ENCODE measurements around the gene FAM13A.

The FAM13A gene

GRCh38 chr4:88775026-88775425 lies 282.0 kb downstream of the FAM13A start:
- DNase-seq (ENCODE audit: low spot score): no peak

- DNase-seq (ENCODE audit: low spot score): no peak
Measured at GRCh38 chr4:88771883-88772450, 285.0 kb downstream of the FAM13A start.

GRCh38 chr4:88765729-88766128 lies 291.3 kb downstream of the FAM13A start:
- DNase-seq (ENCODE audit: low spot score): peak; percentile 88

GRCh38 chr4:88763075-88763474 lies 293.9 kb downstream of the FAM13A start:
- no peak for DNase-seq (ENCODE audit: low spot score)

GRCh38 chr4:88761861-88762523 lies 295.0 kb downstream of the FAM13A start:
- no peak for DNase-seq (ENCODE audit: low spot score)

- DNase-seq (ENCODE audit: low spot score): no peak
Measured at GRCh38 chr4:88761342-88761741, 295.6 kb downstream of the FAM13A start.

GRCh38 chr4:88759895-88760290 lies 297.1 kb downstream of the FAM13A start:
- no peak for DNase-seq (ENCODE audit: low spot score)

GRCh38 chr4:88759039-88759894 lies 297.7 kb downstream of the FAM13A start:
- DNase-seq (ENCODE audit: low spot score): no peak

- peak; percentile 32 for DNase-seq (ENCODE audit: low spot score)
Measured at GRCh38 chr4:88758264-88758663, 298.7 kb downstream of the FAM13A start.

GRCh38 chr4:88757776-88758175 lies 299.2 kb downstream of the FAM13A start:
- no peak for DNase-seq (ENCODE audit: low spot score)

GRCh38 chr4:88757067-88757466 lies 299.9 kb downstream of the FAM13A start:
- no peak for DNase-seq (ENCODE audit: low spot score)

GRCh38 chr4:88756149-88756548 lies 300.8 kb downstream of the FAM13A start:
- DNase-seq (ENCODE audit: low spot score): no peak

- DNase-seq (ENCODE audit: low spot score): no peak
Measured at GRCh38 chr4:88755454-88755853, 301.5 kb downstream of the FAM13A start.

- DNase-seq (ENCODE audit: low spot score): no peak
Measured at GRCh38 chr4:88754796-88755195, 302.2 kb downstream of the FAM13A start.

- DNase-seq (ENCODE audit: low spot score): peak; percentile 60
Measured at GRCh38 chr4:88753658-88754571, 303.1 kb downstream of the FAM13A start.

GRCh38 chr4:88752754-88753153 lies 304.2 kb downstream of the FAM13A start:
- DNase-seq (ENCODE audit: low spot score): no peak

GRCh38 chr4:88752076-88752463 lies 304.9 kb downstream of the FAM13A start:
- DNase-seq (ENCODE audit: low spot score): no peak

- no peak for DNase-seq (ENCODE audit: low spot score)
Measured at GRCh38 chr4:88751258-88752075, 305.5 kb downstream of the FAM13A start.

- DNase-seq (ENCODE audit: low spot score): no peak
Measured at GRCh38 chr4:88750369-88750768, 306.6 kb downstream of the FAM13A start.

GRCh38 chr4:88747351-88747750 lies 309.6 kb downstream of the FAM13A start:
- DNase-seq (ENCODE audit: low spot score): no peak

GRCh38 chr4:88746206-88746605 lies 310.8 kb downstream of the FAM13A start:
- DNase-seq (ENCODE audit: low spot score): no peak

All from kidney tubule cell (primary cell).